ENCODE results near the gene HPSE2. TPM values are rescaled to one million over a fixed set of nuclear protein-coding genes. Genes with fewer than 3 reads are reported as not detected.

Gene HPSE2
- total RNA-seq, 1 experiment from 2014 or later = not detected

DNA sequence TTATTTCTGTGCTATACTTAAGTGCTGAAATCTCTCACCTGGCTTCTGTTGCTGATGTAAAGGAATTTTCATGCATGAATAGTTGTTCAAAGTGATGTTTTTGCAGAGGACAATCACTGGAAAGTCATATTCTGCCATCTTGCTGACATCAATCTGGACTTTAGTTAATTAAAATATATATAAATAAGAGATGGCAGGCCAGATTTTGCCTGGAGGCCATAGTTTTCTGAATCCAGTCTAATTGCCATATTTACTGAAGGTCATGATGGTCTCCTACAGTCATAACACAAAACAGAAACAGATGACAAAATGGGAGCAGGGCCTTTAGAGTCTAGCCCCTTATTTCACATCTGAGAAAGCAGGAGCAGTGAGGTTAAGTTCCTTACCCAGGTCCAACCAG is 228.2 kb downstream of the HPSE2 start:
- ChIA-PET POLR2A (ENCODE audit: unreplicated experiment) (no interaction called here), CTCF (no interaction called here)
- H3K27ac ChIP-seq = no peak overlapping the region
- intact Hi-C loops (cut with micrococcal nuclease; ENCODE audit: unreplicated experiment) = no loop called here
- H3K4me3 ChIP-seq = no peak overlapping the region
- H3K27me3 ChIP-seq (ENCODE audit: insufficient read depth, low read depth) = no peaks in the 10 kb centered on the region
- no peak overlapping the region for H2AFZ ChIP-seq
- no peaks in the 10 kb centered on the region for H3F3A ChIP-seq (ENCODE audit: insufficient read depth, low read depth)
- TF ChIP-seq EZH2 (IDR thresholded peaks at IDR 0.05; ENCODE audit: low read depth) = no peak
- TF ChIP-seq, protein P1, sequence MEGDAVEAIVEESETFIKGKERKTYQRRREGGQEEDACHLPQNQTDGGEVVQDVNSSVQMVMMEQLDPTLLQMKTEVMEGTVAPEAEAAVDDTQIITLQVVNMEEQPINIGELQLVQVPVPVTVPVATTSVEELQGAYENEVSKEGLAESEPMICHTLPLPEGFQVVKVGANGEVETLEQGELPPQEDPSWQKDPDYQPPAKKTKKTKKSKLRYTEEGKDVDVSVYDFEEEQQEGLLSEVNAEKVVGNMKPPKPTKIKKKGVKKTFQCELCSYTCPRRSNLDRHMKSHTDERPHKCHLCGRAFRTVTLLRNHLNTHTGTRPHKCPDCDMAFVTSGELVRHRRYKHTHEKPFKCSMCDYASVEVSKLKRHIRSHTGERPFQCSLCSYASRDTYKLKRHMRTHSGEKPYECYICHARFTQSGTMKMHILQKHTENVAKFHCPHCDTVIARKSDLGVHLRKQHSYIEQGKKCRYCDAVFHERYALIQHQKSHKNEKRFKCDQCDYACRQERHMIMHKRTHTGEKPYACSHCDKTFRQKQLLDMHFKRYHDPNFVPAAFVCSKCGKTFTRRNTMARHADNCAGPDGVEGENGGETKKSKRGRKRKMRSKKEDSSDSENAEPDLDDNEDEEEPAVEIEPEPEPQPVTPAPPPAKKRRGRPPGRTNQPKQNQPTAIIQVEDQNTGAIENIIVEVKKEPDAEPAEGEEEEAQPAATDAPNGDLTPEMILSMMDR (conservative IDR thresholded peaks at IDR 0.05) = no peak
- H3K4me1 ChIP-seq (replicated peaks; ENCODE audit: insufficient read depth) = no peaks in the 10 kb centered on the region
- H3K79me2 ChIP-seq (ENCODE audit: low read depth) = no peaks in the 10 kb centered on the region
- H3K9me3 ChIP-seq (ENCODE audit: insufficient read depth, low read depth) = no peaks in the 10 kb centered on the region
- no peaks in the 10 kb centered on the region for H4K20me1 ChIP-seq (ENCODE audit: insufficient read depth)
- no peak for DNase-seq
- no peak overlapping the region for H3K4me2 ChIP-seq
- H3K9me2 ChIP-seq (ENCODE audit: insufficient read depth) = no peaks in the 10 kb centered on the region
- H3K36me3 ChIP-seq (ENCODE audit: low read depth) = no peaks in the 10 kb centered on the region
- no TSS peak for BruUV-seq (replicated peaks)

GRCh38 chr10:99005254-99005653 is 230.4 kb downstream of the HPSE2 start:
- no peaks in the 10 kb centered on the region for H3K9me3 ChIP-seq (ENCODE audit: insufficient read depth, low read depth)
- intact Hi-C loops (cut with micrococcal nuclease; ENCODE audit: unreplicated experiment) = no loop called here
- no peak overlapping the region for H3K4me2 ChIP-seq
- no peaks in the 10 kb centered on the region for H3K27me3 ChIP-seq (ENCODE audit: insufficient read depth, low read depth)
- no peaks in the 10 kb centered on the region for H3K4me1 ChIP-seq (replicated peaks; ENCODE audit: insufficient read depth)
- H3K27ac ChIP-seq = no peak overlapping the region
- DNase-seq = no peak
- no peak overlapping the region for H3K4me3 ChIP-seq
- no peaks in the 10 kb centered on the region for H3K9me2 ChIP-seq (ENCODE audit: insufficient read depth)
- no peaks in the 10 kb centered on the region for H3K79me2 ChIP-seq (ENCODE audit: low read depth)
- H3F3A ChIP-seq (ENCODE audit: insufficient read depth, low read depth) = no peaks in the 10 kb centered on the region
- CTCF ChIA-PET = no interaction called here
- TF ChIP-seq, protein P1 (conservative IDR thresholded peaks at IDR 0.05) = no peak
- no peak for TF ChIP-seq EZH2 (IDR thresholded peaks at IDR 0.05; ENCODE audit: low read depth)
- H4K20me1 ChIP-seq (ENCODE audit: insufficient read depth) = no peaks in the 10 kb centered on the region
- BruUV-seq (replicated peaks) = no TSS peak
- no peak overlapping the region for H2AFZ ChIP-seq
- H3K36me3 ChIP-seq (ENCODE audit: low read depth) = no peaks in the 10 kb centered on the region
- POLR2A ChIA-PET (ENCODE audit: unreplicated experiment) = no interaction called here

GRCh38 chr10:99004738-99005137 is 230.9 kb downstream of the HPSE2 start:
- Histone ChIP-seq H3K9me2 (ENCODE audit: insufficient read depth) (no peaks in the 10 kb centered on the region), H3K27me3 (ENCODE audit: insufficient read depth, low read depth) (no peaks in the 10 kb centered on the region), H3K4me2 (no peak overlapping the region), H3K4me1 (replicated peaks; ENCODE audit: insufficient read depth) (no peaks in the 10 kb centered on the region), H2AFZ (no peak overlapping the region), H3K36me3 (ENCODE audit: low read depth) (no peaks in the 10 kb centered on the region), H4K20me1 (ENCODE audit: insufficient read depth) (no peaks in the 10 kb centered on the region), H3K9me3 (ENCODE audit: insufficient read depth, low read depth) (no peaks in the 10 kb centered on the region), H3F3A (ENCODE audit: insufficient read depth, low read depth) (no peaks in the 10 kb centered on the region), H3K4me3 (no peak overlapping the region), H3K79me2 (ENCODE audit: low read depth) (no peaks in the 10 kb centered on the region), H3K27ac (no peak overlapping the region)
- no peak for DNase-seq
- TF ChIP-seq, protein P1 (conservative IDR thresholded peaks at IDR 0.05) = no peak
- no peak for TF ChIP-seq EZH2 (IDR thresholded peaks at IDR 0.05; ENCODE audit: low read depth)
- POLR2A ChIA-PET (ENCODE audit: unreplicated experiment) = no interaction called here
- CTCF ChIA-PET = no interaction called here
- intact Hi-C loops (cut with micrococcal nuclease; ENCODE audit: unreplicated experiment) = no loop called here
- no TSS peak for BruUV-seq (replicated peaks)

All from PC-9 (cell line).